Measurements from ENCODE around the gene FERMT2. TPM values are rescaled to one million over a fixed set of nuclear protein-coding genes. Genes with fewer than 3 reads are reported as not detected.

FERMT2 gene
- total and polyA plus RNA-seq, 4 donors = 23.9 to 51.3 (median 40.4) TPM

DNA sequence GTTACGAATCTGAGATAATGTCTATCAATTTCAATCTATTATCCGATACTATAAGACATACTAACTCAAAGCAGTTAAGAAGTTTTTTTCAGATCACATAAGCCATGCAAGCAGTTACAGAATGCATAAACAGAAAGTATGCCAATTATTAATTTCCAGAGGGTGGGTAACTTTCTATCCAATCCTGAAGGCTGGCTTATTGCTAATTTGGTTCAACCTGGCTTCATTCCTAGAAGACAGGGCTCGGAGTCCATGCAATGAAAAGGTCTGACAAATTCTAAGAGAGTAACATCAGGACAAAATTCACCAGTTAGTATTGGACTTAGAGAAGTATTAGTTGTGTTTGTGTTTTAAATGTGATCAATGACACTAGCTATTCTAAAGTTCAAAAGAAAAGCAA, 15.0 kb downstream of the FERMT2 start (continued):
- TF ChIP-seq REST (IDR thresholded peaks at IDR 0.05) (no peak), NR2F2 (IDR thresholded peaks at IDR 0.05) (no peak), HNF4A (conservative IDR thresholded peaks at IDR 0.05) (peak; percentile 69 to 83), FOXA2 (IDR thresholded peaks at IDR 0.05) (no peak)

DNA sequence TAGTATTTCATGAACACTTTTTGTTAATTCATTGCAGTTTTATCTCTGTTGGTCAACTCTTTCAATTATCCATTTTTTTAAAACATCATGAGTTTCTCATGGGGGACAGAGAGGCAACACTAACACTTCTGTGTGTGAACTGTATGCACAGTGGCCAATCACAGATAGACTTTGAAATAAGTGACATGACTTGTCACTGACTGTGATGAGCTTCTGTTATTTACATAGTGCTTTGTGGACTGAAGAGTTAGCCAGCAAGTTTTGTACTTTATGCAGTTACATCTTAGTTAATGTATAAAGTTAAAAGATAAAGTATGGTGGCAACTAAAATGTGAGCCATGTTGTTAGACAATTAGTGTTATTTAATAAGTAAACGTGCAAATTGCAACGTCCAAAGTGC, 16.1 kb downstream of the FERMT2 start:
- no peak overlapping the region for H3K9ac ChIP-seq (ENCODE audit: low read depth in 1 of 2, low read length in 2 of 2)
- 30% methylated on average over 2 of the region's 2 CpGs for WGBS
- no peak for DNase-seq (ENCODE audit: low spot score)
- H3K4me1 ChIP-seq (ENCODE audit: control insufficient read depth in 4 of 4, insufficient read depth in 4 of 4, low read length in 3 of 4) = peaks cover 9 to 53% (median 42%) of the 10 kb centered on the region in 4 donors
- no peak overlapping the region for H3K4me3 ChIP-seq (ENCODE audit: low read depth in 1 of 3, low read length in 3 of 3)
- no peaks in the 10 kb centered on the region for H3K27me3 ChIP-seq (ENCODE audit: control insufficient read depth in 4 of 4, insufficient read depth in 4 of 4, low read length in 3 of 4)
- no peak for TF ChIP-seq RAD21 (IDR thresholded peaks at IDR 0.05)
- TF ChIP-seq, protein P1, sequence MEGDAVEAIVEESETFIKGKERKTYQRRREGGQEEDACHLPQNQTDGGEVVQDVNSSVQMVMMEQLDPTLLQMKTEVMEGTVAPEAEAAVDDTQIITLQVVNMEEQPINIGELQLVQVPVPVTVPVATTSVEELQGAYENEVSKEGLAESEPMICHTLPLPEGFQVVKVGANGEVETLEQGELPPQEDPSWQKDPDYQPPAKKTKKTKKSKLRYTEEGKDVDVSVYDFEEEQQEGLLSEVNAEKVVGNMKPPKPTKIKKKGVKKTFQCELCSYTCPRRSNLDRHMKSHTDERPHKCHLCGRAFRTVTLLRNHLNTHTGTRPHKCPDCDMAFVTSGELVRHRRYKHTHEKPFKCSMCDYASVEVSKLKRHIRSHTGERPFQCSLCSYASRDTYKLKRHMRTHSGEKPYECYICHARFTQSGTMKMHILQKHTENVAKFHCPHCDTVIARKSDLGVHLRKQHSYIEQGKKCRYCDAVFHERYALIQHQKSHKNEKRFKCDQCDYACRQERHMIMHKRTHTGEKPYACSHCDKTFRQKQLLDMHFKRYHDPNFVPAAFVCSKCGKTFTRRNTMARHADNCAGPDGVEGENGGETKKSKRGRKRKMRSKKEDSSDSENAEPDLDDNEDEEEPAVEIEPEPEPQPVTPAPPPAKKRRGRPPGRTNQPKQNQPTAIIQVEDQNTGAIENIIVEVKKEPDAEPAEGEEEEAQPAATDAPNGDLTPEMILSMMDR (IDR thresholded peaks at IDR 0.05; ENCODE audit: low read depth, low read length, missing input control) = no peak
- no peak for TF ChIP-seq REST (IDR thresholded peaks at IDR 0.05)
- no peak for TF ChIP-seq NR2F2 (IDR thresholded peaks at IDR 0.05)
- TF ChIP-seq ZBTB33 (IDR thresholded peaks at IDR 0.05) = no peak
- TF ChIP-seq SP1 (IDR thresholded peaks at IDR 0.05) = no peak
- no peak for TF ChIP-seq ATF3 (IDR thresholded peaks at IDR 0.05)
- no peak for TF ChIP-seq HNF4G (IDR thresholded peaks at IDR 0.05)
- TF ChIP-seq HNF4A (conservative IDR thresholded peaks at IDR 0.05) = peak; percentile 41 to 55
- TF ChIP-seq, protein P2, sequence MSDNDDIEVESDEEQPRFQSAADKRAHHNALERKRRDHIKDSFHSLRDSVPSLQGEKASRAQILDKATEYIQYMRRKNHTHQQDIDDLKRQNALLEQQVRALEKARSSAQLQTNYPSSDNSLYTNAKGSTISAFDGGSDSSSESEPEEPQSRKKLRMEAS (IDR thresholded peaks at IDR 0.05) = no peak
- TF ChIP-seq GABPA (IDR thresholded peaks at IDR 0.05 in 1 of 2, conservative IDR thresholded peaks at IDR 0.05 in 1 of 2) = no peak
- TF ChIP-seq TAF1 (conservative IDR thresholded peaks at IDR 0.05) = no peak
- TF ChIP-seq YY1 (IDR thresholded peaks at IDR 0.05) = no peak
- no peak for TF ChIP-seq EGR1 (IDR thresholded peaks at IDR 0.05; ENCODE audit: low read depth in 2 of 2)
- TF ChIP-seq FOXA2 (IDR thresholded peaks at IDR 0.05) = peak; percentile 83
- no peak for TF ChIP-seq RXRA (IDR thresholded peaks at IDR 0.05)
- TF ChIP-seq JUND (IDR thresholded peaks at IDR 0.05) = no peak
- TF ChIP-seq FOXA1 (IDR thresholded peaks at IDR 0.05) = peak; percentile 41
- peaks cover 0 to 3% (median 0%) of the 10 kb centered on the region in 4 donors for H3K36me3 ChIP-seq (ENCODE audit: control insufficient read depth in 4 of 4, insufficient read depth in 3 of 4, low read depth in 1 of 4, low read length in 3 of 4)
- no peaks in the 10 kb centered on the region for H3K9me3 ChIP-seq (ENCODE audit: control insufficient read depth in 4 of 4, low read length in 3 of 4)
- peak overlapping the region in 1 of 2 donors; percentile 75 for H3K27ac ChIP-seq (ENCODE audit: low read depth in 1 of 2, low read length in 2 of 2)
